Neural progenitor cell (in vitro differentiated cells): ENCODE results near the gene AKAP6. TPM values are rescaled to one million over a fixed set of nuclear protein-coding genes. Genes with fewer than 3 reads are reported as not detected.

ENCODE experiments used
- DNase-seq: peaks from one replicate; pipeline ENCODE4 v3.0.0-alpha.2; 2016; ENCODE audit warnings: low spot score
- H2AFZ ChIP-seq: fragments of 200-600 bp; sonication (generic); replicated peaks from 2 replicates; pipeline ENCODE4 v1.6.1; 2016; ENCODE audit warnings: antibody characterized with exemption
- H3F3A ChIP-seq: fragments of 200-600 bp; sonication (generic); 2 replicates; pipeline ENCODE4 v1.6.1; 2016; ENCODE audit warnings: antibody characterized with exemption, low read depth
- H3K27ac ChIP-seq: fragments of 200-600 bp; sonication (generic); 2 replicates; pipeline ENCODE4 v1.5.1; 2016; ENCODE audit warnings: mild to moderate bottlenecking
- H3K27me3 ChIP-seq: fragments of 200-600 bp; sonication (generic); 2 replicates; pipeline ENCODE4 v1.6.1; 2016; ENCODE audit warnings: mild to moderate bottlenecking, moderate library complexity
- H3K36me3 ChIP-seq: fragments of 200-600 bp; sonication (generic); 2 replicates; pipeline ENCODE4 v1.5.1; 2016
- H3K4me1 ChIP-seq: fragments of 200-600 bp; sonication (generic); 2 replicates; pipeline ENCODE4 v1.6.1; 2016; ENCODE audit warnings: mixed run types
- H3K4me2 ChIP-seq: fragments of 200-600 bp; sonication (generic); 2 replicates; pipeline ENCODE4 v1.6.1; 2016
- H3K4me3 ChIP-seq: fragments of 200-600 bp; sonication (generic); 2 replicates; pipeline ENCODE4 v1.5.1; 2016
- H3K79me2 ChIP-seq: fragments of 200-600 bp; sonication (generic); 2 replicates; pipeline ENCODE4 v1.6.1; 2016; ENCODE audit warnings: low read depth
- H3K9ac ChIP-seq: fragments of 200-600 bp; sonication (generic); 2 replicates; pipeline ENCODE4 v1.6.1; 2016
- H3K9me3 ChIP-seq: fragments of 200-600 bp; sonication (generic); 2 replicates; pipeline ENCODE4 v1.5.1; 2016; ENCODE audit warnings: low read depth
- H4K20me1 ChIP-seq: fragments of 200-600 bp; sonication (generic); 2 replicates; pipeline ENCODE4 v1.6.1; 2016; ENCODE audit warnings: low read depth
- H3K27ac Mint-ChIP-seq: 3 replicates; pipeline ENCODE4 v1.8.0; 2021; ENCODE audit warnings: mixed read lengths
- H3K27me3 Mint-ChIP-seq: 2 replicates; pipeline ENCODE4 v1.8.0; 2022; ENCODE audit warnings: low read depth, mild to moderate bottlenecking, inconsistent platforms, moderate library complexity, mixed read lengths; ENCODE audit not compliant: insufficient read depth
- H3K36me3 Mint-ChIP-seq: 3 replicates; pipeline ENCODE4 v1.8.0; 2021; ENCODE audit warnings: mixed read lengths
- H3K4me1 Mint-ChIP-seq: 3 replicates; pipeline ENCODE4 v1.8.0; 2021; ENCODE audit warnings: mixed read lengths
- H3K4me3 Mint-ChIP-seq: 3 replicates; pipeline ENCODE4 v1.8.0; 2021; ENCODE audit warnings: mild to moderate bottlenecking, moderate library complexity, mixed read lengths
- H3K9me3 Mint-ChIP-seq: 3 replicates; pipeline ENCODE4 v1.8.0; 2020; ENCODE audit warnings: mixed read lengths
- CTCF ChIP-seq: fragments of 200-600 bp; sonication (generic); IDR thresholded peaks from 2 replicates; pipeline ENCODE4 v1.5.1; 2017; ENCODE audit warnings: antibody characterized with exemption, mild to moderate bottlenecking
- EZH2 ChIP-seq: fragments of 200-600 bp; sonication (generic); IDR thresholded peaks from 2 replicates; pipeline ENCODE4 v1.6.1; 2017; ENCODE audit warnings: antibody characterized with exemption, mild to moderate bottlenecking, moderate library complexity
- EZH2phosphoT487 ChIP-seq: fragments of 200-600 bp; sonication (generic); IDR thresholded peaks from 2 replicates; pipeline ENCODE4 v1.6.1; 2017; ENCODE audit warnings: antibody characterized with exemption
- total RNA-seq: library from RNA; depleted of rRNA; stranded (reverse); fragments of >200 nt; gene quantifications from 2 replicates; pipeline ENCODE4 v1.2.3, GENCODE V29; 2015; ENCODE audit warnings: low replicate concordance

Gene AKAP6
- total RNA-seq, 1 donor from 2014 or later = 3.7 TPM

DNA sequence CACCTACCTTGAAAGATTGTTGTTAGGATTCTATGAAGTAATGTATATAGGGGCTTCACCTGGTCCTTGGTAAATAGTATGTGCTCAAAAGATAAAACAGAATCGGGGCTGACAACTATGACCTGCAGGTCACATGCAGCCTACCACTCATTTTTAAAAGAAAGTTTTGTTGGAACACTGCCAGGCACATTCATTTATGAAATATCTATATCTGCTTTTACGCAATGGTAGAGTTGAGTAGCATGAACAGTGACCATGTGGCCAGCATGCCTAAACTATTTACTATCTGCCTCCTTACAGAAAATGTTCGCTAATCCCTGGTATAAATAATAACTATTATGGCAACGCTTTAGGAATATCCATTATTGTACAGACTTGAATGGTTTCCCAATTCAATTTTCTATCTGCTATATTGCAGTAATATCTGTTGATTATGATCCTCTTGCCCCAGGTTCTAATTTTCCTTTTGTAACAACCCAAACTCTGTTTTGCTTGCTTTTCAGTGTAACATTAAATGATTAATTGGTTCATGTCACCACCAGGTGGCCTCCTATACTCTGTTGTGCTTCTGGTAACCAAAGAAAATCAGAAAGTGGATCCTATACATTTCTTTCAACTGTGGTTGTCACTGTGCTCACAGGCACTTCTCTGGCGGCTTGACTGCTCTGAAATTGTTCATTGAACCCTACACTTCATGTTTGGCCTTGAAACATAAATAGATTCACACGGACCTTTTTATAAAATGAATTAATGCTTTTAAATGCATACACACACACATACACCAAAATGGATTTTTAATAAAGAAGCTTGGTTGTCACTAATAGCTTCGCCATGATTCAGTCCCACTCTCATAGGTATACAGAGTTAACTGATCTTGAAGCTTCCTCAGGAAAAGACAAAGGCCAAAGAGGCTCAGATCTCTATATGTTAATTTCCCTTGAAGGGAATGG is 381.9 kb downstream of the AKAP6 start:
- no peak overlapping the region for H3K4me3 ChIP-seq
- no peak overlapping the region for H3K27ac ChIP-seq
- no peaks in the 10 kb centered on the region for H3K36me3 Mint-ChIP-seq
- no peaks in the 10 kb centered on the region for H4K20me1 ChIP-seq
- no peaks in the 10 kb centered on the region for H3K36me3 ChIP-seq
- no peaks in the 10 kb centered on the region for H3K9me3 ChIP-seq
- peaks cover 2% of the 10 kb centered on the region for H3K9me3 Mint-ChIP-seq
- H3K27ac Mint-ChIP-seq = no peak overlapping the region
- TF ChIP-seq CTCF (peak; percentile 77), EZH2phosphoT487 (no peak)
- H3K27me3 ChIP-seq = no peaks in the 10 kb centered on the region
- no peak overlapping the region for H3K9ac ChIP-seq
- DNase-seq = peak; percentile 76
- no peaks in the 10 kb centered on the region for H3K79me2 ChIP-seq
- H3K27me3 Mint-ChIP-seq = no peaks in the 10 kb centered on the region
- peaks cover 48% of the 10 kb centered on the region for H3K4me1 Mint-ChIP-seq
- H2AFZ ChIP-seq = no peak overlapping the region
- no peak overlapping the region for H3K4me3 Mint-ChIP-seq
- peaks cover 10% of the 10 kb centered on the region for H3K4me1 ChIP-seq
- H3F3A ChIP-seq = no peaks in the 10 kb centered on the region
- H3K4me2 ChIP-seq = no peak overlapping the region

DNA sequence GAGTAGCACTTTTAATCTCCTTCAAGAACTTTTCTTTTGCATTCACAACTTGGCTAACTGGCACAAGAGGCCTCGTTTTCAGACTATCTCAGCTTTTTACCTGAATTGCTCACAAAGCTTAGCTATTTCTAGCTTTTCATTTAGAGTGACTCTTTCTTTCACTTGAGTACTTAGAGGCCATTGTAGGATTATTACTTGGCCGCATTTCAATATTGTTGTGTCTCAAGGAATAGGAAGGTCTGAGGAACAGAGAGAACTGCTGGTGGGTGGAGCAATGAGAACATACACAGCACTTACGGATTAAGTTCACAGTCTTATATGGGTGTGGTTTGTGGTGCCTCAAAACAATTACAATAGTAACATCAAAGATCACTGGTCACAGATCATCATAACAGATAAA is 384.8 kb downstream of the AKAP6 start:
- peaks cover 50% of the 10 kb centered on the region for H3K4me1 Mint-ChIP-seq
- Histone ChIP-seq H3K4me1 (peaks cover 10% of the 10 kb centered on the region), H3K36me3 (no peaks in the 10 kb centered on the region), H3K27ac (no peak overlapping the region), H3K4me3 (no peak overlapping the region), H3K4me2 (no peak overlapping the region), H3K9ac (no peak overlapping the region), H4K20me1 (no peaks in the 10 kb centered on the region), H3F3A (no peaks in the 10 kb centered on the region), H3K79me2 (no peaks in the 10 kb centered on the region), H3K27me3 (no peaks in the 10 kb centered on the region), H3K9me3 (no peaks in the 10 kb centered on the region), H2AFZ (no peak overlapping the region)
- H3K9me3 Mint-ChIP-seq = peaks cover 2% of the 10 kb centered on the region
- H3K27ac Mint-ChIP-seq = no peak overlapping the region
- no peaks in the 10 kb centered on the region for H3K36me3 Mint-ChIP-seq
- no peak for DNase-seq
- TF ChIP-seq EZH2 (no peak), EZH2phosphoT487 (no peak), CTCF (no peak)
- H3K27me3 Mint-ChIP-seq = no peaks in the 10 kb centered on the region
- H3K4me3 Mint-ChIP-seq = no peak overlapping the region

- Histone ChIP-seq H3K9me3 (no peaks in the 10 kb centered on the region), H3K36me3 (no peaks in the 10 kb centered on the region), H3K79me2 (no peaks in the 10 kb centered on the region), H3K4me3 (no peak overlapping the region), H3K27me3 (no peaks in the 10 kb centered on the region), H4K20me1 (no peaks in the 10 kb centered on the region), H3F3A (no peaks in the 10 kb centered on the region), H3K27ac (no peak overlapping the region), H2AFZ (no peak overlapping the region), H3K4me1 (no peaks in the 10 kb centered on the region), H3K9ac (no peak overlapping the region), H3K4me2 (no peak overlapping the region)
- Mint-ChIP-seq H3K36me3 (no peaks in the 10 kb centered on the region), H3K4me1 (peaks cover 21% of the 10 kb centered on the region), H3K27ac (no peak overlapping the region), H3K9me3 (peaks cover 4% of the 10 kb centered on the region), H3K27me3 (peaks cover 5% of the 10 kb centered on the region), H3K4me3 (no peak overlapping the region)
- DNase-seq = no peak
- no peak for TF ChIP-seq CTCF
- no peak for TF ChIP-seq EZH2
- no peak for TF ChIP-seq EZH2phosphoT487
Measured at GRCh38 chr14:32719601-32720000, 390.5 kb downstream of the AKAP6 start.
